Activated CD8-positive, alpha-beta T cell treated with anti-CD3 and anti-CD28 coated beads, Interleukin-2, amount 10 ng/mL, durations not matched to agents 7 days and 5 days (primary cell): Measurements from ENCODE around the gene SURF4. TPM values are rescaled to one million over a fixed set of nuclear protein-coding genes. Genes with fewer than 3 reads are reported as not detected.
"Not testable (repeated sequence)": the region's sequence is repeated elsewhere in the genome, so short reads cannot be mapped to it uniquely, and the experiment has no call there.

Experiments used
- ATAC-seq: fragments of 150-1000 bp; cut with Tn5 transposase; one replicate; pipeline ENCODE4 v1.10.0; 2021; ENCODE audit warnings: moderate library complexity
- CTCF ChIA-PET: fragments of 350-600 bp; sonication (Branson Sonifier 250); formaldehyde crosslinking; loops from one replicate; lab custom pipeline; 2021; ENCODE audit warnings: antibody characterized with exemption; lab: Charles Lee
- POLR2A ChIA-PET: fragments of 350-600 bp; sonication (Branson Sonifier 250); formaldehyde crosslinking; loops from one replicate; lab custom pipeline; 2021; ENCODE audit warnings: antibody characterized with exemption; lab: Charles Lee
- DNase-seq: peaks from one replicate; pipeline ENCODE4 v3.0.0-alpha.2; 2020
- H3K27ac Mint-ChIP-seq: one replicate; pipeline ENCODE4 v1.8.0; 2021; ENCODE audit warnings: mild to moderate bottlenecking, mixed read lengths
- H3K27me3 Mint-ChIP-seq: one replicate; pipeline ENCODE4 v1.8.0; 2021; ENCODE audit warnings: low read depth, mixed read lengths
- H3K36me3 Mint-ChIP-seq: one replicate; pipeline ENCODE4 v1.8.0; 2021; ENCODE audit warnings: low read depth, mixed read lengths
- H3K4me1 Mint-ChIP-seq: one replicate; pipeline ENCODE4 v1.8.0; 2021; ENCODE audit warnings: low read depth, mixed read lengths
- H3K4me3 Mint-ChIP-seq: one replicate; pipeline ENCODE4 v1.8.0; 2021; ENCODE audit warnings: mild to moderate bottlenecking, mixed read lengths
- H3K9me3 Mint-ChIP-seq: one replicate; pipeline ENCODE4 v1.8.0; 2022; ENCODE audit warnings: mixed read lengths; ENCODE audit not compliant: insufficient read depth
- total RNA-seq, 2 experiments: library from RNA; stranded (reverse); gene quantifications; one replicate each; pipeline ENCODE4 v1.2.3, GENCODE V29; 2021

SURF4 gene
- total RNA-seq, 2 experiments from 2014 or later: 175 to 176 TPM

GRCh38 chr9:133382507-133383141 lies 6.8 kb upstream of the SURF4 start:
- ATAC-seq (no peak), DNase-seq (no peak)
- peaks cover 12% of the 10 kb centered on the region for H3K4me1 Mint-ChIP-seq
- ChIA-PET CTCF (no interaction called here), POLR2A (no interaction called here)
- H3K9me3 Mint-ChIP-seq: no peaks in the 10 kb centered on the region
- no peaks in the 10 kb centered on the region for H3K27me3 Mint-ChIP-seq
- no peak overlapping the region for H3K27ac Mint-ChIP-seq
- no peaks in the 10 kb centered on the region for H3K36me3 Mint-ChIP-seq
- H3K4me3 Mint-ChIP-seq: no peak overlapping the region

GRCh38 chr9:133380734-133381133 lies 4.9 kb upstream of the SURF4 start:
- Mint-ChIP-seq H3K36me3 (no peaks in the 10 kb centered on the region), H3K4me3 (no peak overlapping the region), H3K27ac (no peak overlapping the region), H3K9me3 (no peaks in the 10 kb centered on the region), H3K27me3 (peaks cover 3% of the 10 kb centered on the region), H3K4me1 (peaks cover 16% of the 10 kb centered on the region)
- DNase-seq (no peak), ATAC-seq (no peak)
- POLR2A ChIA-PET: no interaction called here
- CTCF ChIA-PET: no interaction called here

GRCh38 chr9:133379153-133380086 lies 3.6 kb upstream of the SURF4 start:
- POLR2A ChIA-PET: no interaction called here
- Mint-ChIP-seq H3K27ac (no peak overlapping the region), H3K4me3 (no peak overlapping the region), H3K9me3 (no peaks in the 10 kb centered on the region), H3K27me3 (peaks cover 3% of the 10 kb centered on the region), H3K36me3 (peaks cover 8% of the 10 kb centered on the region), H3K4me1 (peaks cover 19% of the 10 kb centered on the region)
- CTCF ChIA-PET: no interaction called here
- ATAC-seq (no peak), DNase-seq (no peak)

- ChIA-PET CTCF (no interaction called here), POLR2A (no interaction called here)
- no peak overlapping the region for H3K27ac Mint-ChIP-seq
- H3K27me3 Mint-ChIP-seq: peaks cover 3% of the 10 kb centered on the region
- DNase-seq: no peak
- H3K9me3 Mint-ChIP-seq: no peaks in the 10 kb centered on the region
- peaks cover 12% of the 10 kb centered on the region for H3K36me3 Mint-ChIP-seq
- no peak overlapping the region for H3K4me3 Mint-ChIP-seq
- no peak for ATAC-seq
- H3K4me1 Mint-ChIP-seq: peaks cover 24% of the 10 kb centered on the region
Observed at GRCh38 chr9:133378408-133378962, 2.6 kb upstream of the SURF4 start.

GRCh38 chr9:133377721-133378216 lies 1.9 kb upstream of the SURF4 start:
- Mint-ChIP-seq H3K27ac (no peak overlapping the region), H3K4me1 (peaks cover 31% of the 10 kb centered on the region), H3K27me3 (peaks cover 3% of the 10 kb centered on the region), H3K4me3 (no peak overlapping the region), H3K36me3 (peaks cover 18% of the 10 kb centered on the region), H3K9me3 (no peaks in the 10 kb centered on the region)
- ChIA-PET POLR2A (interaction anchor here (0.9 to 8.6 kb wide), 3 partner anchors 8 to 82 kb away, joined by 3 to 192 read pairs (median 3); partner anchors contain the start of genes CACFD1, MED22 and RPL7A), CTCF (interaction anchor here (1.2 to 2.1 kb wide), 2 partner anchors 42 to 48 kb away, joined by 3 to 8 read pairs; no protein-coding TSS in a partner anchor)
- ATAC-seq: no peak
- no peak for DNase-seq

- H3K36me3 Mint-ChIP-seq: peaks cover 23% of the 10 kb centered on the region
- H3K4me3 Mint-ChIP-seq: peak overlapping the region; percentile 58
- H3K9me3 Mint-ChIP-seq, DNase-seq, H3K27me3 Mint-ChIP-seq, ATAC-seq, H3K27ac Mint-ChIP-seq: not testable (repeated sequence)
- ChIA-PET CTCF (interaction anchor here (1.0 to 2.1 kb wide), 6 partner anchors 18 to 109 kb away, joined by 3 to 8 read pairs (median 4); no protein-coding TSS in a partner anchor), POLR2A (interaction anchor here (0.9 to 8.6 kb wide), 7 partner anchors 9 to 346 kb away, joined by 3 to 192 read pairs (median 4); partner anchors contain the start of genes CACFD1, GTF3C5, MED22 and REXO4)
- peaks cover 36% of the 10 kb centered on the region for H3K4me1 Mint-ChIP-seq
Observed at GRCh38 chr9:133377280-133377679, 1.4 kb upstream of the SURF4 start.

- ChIA-PET POLR2A (interaction anchor here (0.6 to 11.5 kb wide), 12 partner anchors 10 to 242 kb away, joined by 3 to 192 read pairs (median 4); partner anchors contain the start of genes FAM163B, MED22, RPL7A and SLC2A6), CTCF (interaction anchor here (0.9 to 5.3 kb wide), 3 partner anchors 9 to 35 kb away, joined by 3 to 54 read pairs (median 3); partner anchors contain the start of genes SURF1 and SURF2)
- H3K4me3 Mint-ChIP-seq: peak overlapping the region; percentile 99
- H3K27ac Mint-ChIP-seq: peak overlapping the region; percentile 99
- H3K9me3 Mint-ChIP-seq: no peaks in the 10 kb centered on the region
- H3K4me1 Mint-ChIP-seq: peaks cover 56% of the 10 kb centered on the region
- ATAC-seq (no peak), DNase-seq (peak; percentile 36)
- peaks cover 3% of the 10 kb centered on the region for H3K27me3 Mint-ChIP-seq
- peaks cover 42% of the 10 kb centered on the region for H3K36me3 Mint-ChIP-seq
Observed at GRCh38 chr9:133375116-133375723, 640 bp downstream of the SURF4 start.

- peak overlapping the region; percentile 99 for H3K4me3 Mint-ChIP-seq
- no peaks in the 10 kb centered on the region for H3K9me3 Mint-ChIP-seq
- H3K27ac Mint-ChIP-seq: peak overlapping the region; percentile 99
- H3K36me3 Mint-ChIP-seq: peaks cover 47% of the 10 kb centered on the region
- ChIA-PET POLR2A (interaction anchor here (0.7 to 11.5 kb wide), 12 partner anchors 11 to 481 kb away, joined by 3 to 192 read pairs (median 4); partner anchors contain the start of genes FAM163B, MED22, RPL7A and SLC2A6), CTCF (interaction anchor here (0.9 to 5.3 kb wide), 3 partner anchors 9 to 35 kb away, joined by 3 to 54 read pairs (median 3); partner anchors contain the start of genes SURF1 and SURF2)
- ATAC-seq (peak; percentile 10), DNase-seq (peak; percentile 54)
- peaks cover 62% of the 10 kb centered on the region for H3K4me1 Mint-ChIP-seq
- peaks cover 3% of the 10 kb centered on the region for H3K27me3 Mint-ChIP-seq
Observed at GRCh38 chr9:133374612-133375115, 1.2 kb downstream of the SURF4 start.

GRCh38 chr9:133372144-133372543 lies 3.7 kb downstream of the SURF4 start:
- Mint-ChIP-seq H3K4me3 (peak overlapping the region; percentile 99), H3K27ac (peak overlapping the region; percentile 96), H3K9me3 (no peaks in the 10 kb centered on the region), H3K36me3 (peaks cover 62% of the 10 kb centered on the region), H3K4me1 (peaks cover 66% of the 10 kb centered on the region), H3K27me3 (peaks cover under 1% of the 10 kb centered on the region)
- ChIA-PET POLR2A (interaction anchor here (0.9 to 11.5 kb wide), 7 partner anchors 10 to 340 kb away, joined by 3 to 192 read pairs (median 6); partner anchors contain the start of genes MED22, RPL7A, SURF1 and SURF2), CTCF (interaction anchor here (0.9 to 5.3 kb wide), 9 partner anchors 12 to 186 kb away, joined by 3 to 54 read pairs (median 10); partner anchors contain the start of genes MED22, RPL7A, SURF1 and SURF2)
- ATAC-seq: no peak
- DNase-seq: no peak

- ATAC-seq: peak; percentile 56
- H3K4me3 Mint-ChIP-seq: peak overlapping the region; percentile 99
- peaks cover 70% of the 10 kb centered on the region for H3K36me3 Mint-ChIP-seq
- H3K27me3 Mint-ChIP-seq: no peaks in the 10 kb centered on the region
- H3K9me3 Mint-ChIP-seq: no peaks in the 10 kb centered on the region
- peak; percentile 83 for DNase-seq
- H3K4me1 Mint-ChIP-seq: peaks cover 67% of the 10 kb centered on the region
- ChIA-PET POLR2A (interaction anchor here (0.6 to 11.5 kb wide), 12 partner anchors 9 to 339 kb away, joined by 3 to 192 read pairs (median 4); partner anchors contain the start of genes MED22, RPL7A, SURF1 and SURF2), CTCF (interaction anchor here (0.6 to 5.3 kb wide), 21 partner anchors 9 to 349 kb away, joined by 3 to 54 read pairs (median 6); partner anchors contain the start of genes MED22, REXO4, RPL7A and SURF1)
- H3K27ac Mint-ChIP-seq: peak overlapping the region; percentile 96
Observed at GRCh38 chr9:133371261-133371711, 4.6 kb downstream of the SURF4 start.
